Liver (tissue), 9 donors: Measurements from ENCODE around the gene FLT1. TPM values are rescaled to one million over a fixed set of nuclear protein-coding genes. Genes with fewer than 3 reads are reported as not detected.

Experiments
- DNase-seq: peaks from one replicate; pipeline ENCODE4 v3.0.0-alpha.2; 2017; ENCODE audit warnings: low spot score
- H3K27ac ChIP-seq, 2 donors: one replicate each; pipeline ENCODE4 v1.7.0; 2013; ENCODE audit warnings: inconsistent platforms in 2 of 2, low read length in 2 of 2, control low read depth in 1 of 2, low read depth in 1 of 2, mild to moderate bottlenecking in 1 of 2
- H3K27me3 ChIP-seq, 4 donors: one replicate each; pipeline versions ENCODE4 v1.6.1 to v1.7.0; 2013; ENCODE audit warnings: low read length in 3 of 4, inconsistent platforms in 1 of 4, mild to moderate bottlenecking in 1 of 4, moderate library complexity in 1 of 4; ENCODE audit not compliant: control insufficient read depth in 4 of 4, insufficient read depth in 4 of 4
- H3K36me3 ChIP-seq, 4 donors: one replicate each; pipeline versions ENCODE4 v1.6.1 to v1.7.0; 2013; ENCODE audit warnings: low read length in 3 of 4, mild to moderate bottlenecking in 3 of 4, low read depth in 1 of 4, moderate library complexity in 1 of 4; ENCODE audit not compliant: control insufficient read depth in 4 of 4, insufficient read depth in 3 of 4
- H3K4me1 ChIP-seq, 4 donors: one replicate each; pipeline versions ENCODE4 v1.6.1 to v1.7.0; 2013; ENCODE audit warnings: low read length in 3 of 4, mild to moderate bottlenecking in 3 of 4, moderate library complexity in 1 of 4; ENCODE audit not compliant: control insufficient read depth in 4 of 4, insufficient read depth in 4 of 4
- H3K4me3 ChIP-seq, 3 donors: one replicate each; pipeline versions ENCODE4 v1.6.1 to v1.7.0; 2013; ENCODE audit warnings: low read length in 3 of 3, control low read depth in 1 of 3, low read depth in 1 of 3, mild to moderate bottlenecking in 1 of 3
- H3K9ac ChIP-seq, 2 donors: one replicate each; pipeline ENCODE4 v1.7.0; 2013; ENCODE audit warnings: low read length in 2 of 2, mild to moderate bottlenecking in 2 of 2, moderate library complexity in 2 of 2, control low read depth in 1 of 2, low read depth in 1 of 2
- H3K9me3 ChIP-seq, 4 donors: one replicate each; pipeline versions ENCODE4 v1.6.1 to v1.7.0; 2013; ENCODE audit warnings: low read length in 3 of 4; ENCODE audit not compliant: control insufficient read depth in 4 of 4
- EGR1 ChIP-seq, 2 donors: IDR thresholded peaks; 2 replicates each; pipeline ENCODE4 v1.6.1; 2016 to 2018; ENCODE audit warnings: antibody characterized with exemption in 2 of 2, low read depth in 2 of 2
- FOXA1 ChIP-seq: IDR thresholded peaks from 2 replicates; pipeline ENCODE4 v1.6.1; 2016; ENCODE audit warnings: antibody characterized with exemption
- FOXA2 ChIP-seq: IDR thresholded peaks from 2 replicates; pipeline ENCODE4 v1.6.1; 2016; ENCODE audit warnings: antibody characterized with exemption
- GABPA ChIP-seq, 2 donors: IDR thresholded peaks in 1 of 2; conservative IDR thresholded peaks in 1 of 2; 2 replicates each; pipeline ENCODE4 v1.6.1; 2016; ENCODE audit warnings: antibody characterized with exemption in 2 of 2, mild to moderate bottlenecking in 1 of 2, moderate library complexity in 1 of 2
- HNF4A ChIP-seq, 2 donors: conservative IDR thresholded peaks; 2 replicates each; pipeline ENCODE4 v1.6.1; 2016; ENCODE audit warnings: antibody characterized with exemption in 2 of 2, mild to moderate bottlenecking in 2 of 2
- HNF4G ChIP-seq: IDR thresholded peaks from 2 replicates; pipeline ENCODE4 v1.6.1; 2016; ENCODE audit warnings: antibody characterized with exemption
- JUND ChIP-seq, 2 donors: IDR thresholded peaks; 2 replicates each; pipeline ENCODE4 v1.6.1; 2016; ENCODE audit warnings: antibody characterized with exemption in 2 of 2
- NR2F2 ChIP-seq: IDR thresholded peaks from 2 replicates; pipeline ENCODE4 v1.6.1; 2016; ENCODE audit warnings: antibody characterized with exemption
- RAD21 ChIP-seq, 2 donors: IDR thresholded peaks; 2 replicates each; pipeline ENCODE4 v1.6.1; 2016; ENCODE audit warnings: antibody characterized with exemption in 2 of 2, mild to moderate bottlenecking in 2 of 2
- RXRA ChIP-seq, 2 donors: IDR thresholded peaks; 2 replicates each; pipeline ENCODE4 v1.6.1; 2017 to 2018; ENCODE audit warnings: antibody characterized with exemption in 2 of 2, mild to moderate bottlenecking in 1 of 2
- SP1 ChIP-seq: IDR thresholded peaks from 2 replicates; pipeline ENCODE4 v1.6.1; 2018; ENCODE audit warnings: antibody characterized with exemption, mild to moderate bottlenecking
- TAF1 ChIP-seq: conservative IDR thresholded peaks from 2 replicates; pipeline ENCODE4 v1.6.1; 2016; ENCODE audit warnings: antibody characterized with exemption, mild to moderate bottlenecking
- YY1 ChIP-seq: IDR thresholded peaks from 2 replicates; pipeline ENCODE4 v1.6.1; 2016; ENCODE audit warnings: antibody characterized with exemption, mild to moderate bottlenecking
- WGBS: extraction: QIAGEN DNeasy Blood & Tissue Kit; methylation state at CpG from one replicate; pipeline ENCODE4 v1.1.7; 2013; 5-methylcytosine and 5-hydroxymethylcytosine counted together
- polyA plus RNA-seq, 2 donors: library from polyadenylated mRNA; stranded (reverse) in 1 of 2; unstranded in 1 of 2; fragments of 200-250 nt in 1 of 2; fragments of >200 nt in 1 of 2; fragmentation: Nextera tagmentation in 1 of 2; extraction: Ambion mirVana in 1 of 2; gene quantifications; one replicate each; pipeline versions ENCODE4 v1.2.1 to v1.2.3, GENCODE V29; 2013 to 2015
- total RNA-seq, 2 donors: library from RNA; depleted of rRNA; stranded (reverse); fragments of >200 nt; gene quantifications; one replicate each; pipeline ENCODE4 v1.2.3, GENCODE V29; 2014
- TF ChIP-seq, protein P1 (sequence below): fragments of 150-350 bp; IDR thresholded peaks from 2 replicates; pipeline ENCODE4 v1.5.1; 2017; ENCODE audit warnings: improper control_type of control experiment, low read depth, low read length; ENCODE audit not compliant: missing input control
- TF ChIP-seq, protein P2 (sequence below): IDR thresholded peaks from 2 replicates; pipeline ENCODE4 v1.6.1; 2016; ENCODE audit warnings: antibody characterized with exemption
- TF ChIP-seq, protein P3 (sequence below): IDR thresholded peaks from 2 replicates; pipeline ENCODE4 v1.6.1; 2016; ENCODE audit warnings: antibody characterized with exemption
- TF ChIP-seq, protein P4 (sequence below): IDR thresholded peaks from 2 replicates; pipeline ENCODE4 v1.6.1; 2016; ENCODE audit warnings: antibody characterized with exemption
- donor health status: healthy.
- donor health status: healthy.
- donor health status: healthy.
- donor health status: healthy.
- donor health status: healthy.

Gene FLT1
- total and polyA plus RNA-seq, 4 donors, result 4.1 to 19.7 (median 9.3) TPM

DNA sequence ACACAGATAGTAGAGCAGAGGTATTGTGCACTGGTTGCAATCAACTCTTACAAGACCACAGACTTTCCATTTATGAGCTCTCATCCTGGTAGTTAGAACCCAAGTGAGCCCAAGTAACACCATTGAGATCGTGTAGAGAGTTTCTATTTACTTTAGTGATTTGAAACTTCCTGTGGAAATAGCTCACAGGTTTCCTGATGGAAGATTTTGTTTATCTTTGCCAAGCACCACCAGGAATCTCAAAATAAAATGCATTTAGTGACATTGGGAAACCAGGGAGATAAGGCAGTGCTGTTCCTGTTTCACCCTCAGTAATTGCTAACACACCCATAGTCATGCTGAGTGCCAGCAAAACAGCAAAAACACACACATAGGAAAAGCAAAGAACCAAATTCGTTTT is 102.5 kb downstream of the FLT1 start:
- Histone ChIP-seq H3K27ac (no peak overlapping the region), H3K9ac (no peak overlapping the region), H3K4me3 (no peak overlapping the region), H3K27me3 (peaks cover 0 to 6% (median 0%) of the 10 kb centered on the region in 4 donors), H3K36me3 (no peaks in the 10 kb centered on the region), H3K9me3 (no peaks in the 10 kb centered on the region), H3K4me1 (no peaks in the 10 kb centered on the region)
- TF ChIP-seq HNF4G, result no peak
- TF ChIP-seq JUND (IDR thresholded peaks at IDR 0.05), result no peak
- TF ChIP-seq NR2F2, result peak; percentile 69
- 14% methylated on average over 2 of the region's 2 CpGs for WGBS
- no peak for DNase-seq

DNA sequence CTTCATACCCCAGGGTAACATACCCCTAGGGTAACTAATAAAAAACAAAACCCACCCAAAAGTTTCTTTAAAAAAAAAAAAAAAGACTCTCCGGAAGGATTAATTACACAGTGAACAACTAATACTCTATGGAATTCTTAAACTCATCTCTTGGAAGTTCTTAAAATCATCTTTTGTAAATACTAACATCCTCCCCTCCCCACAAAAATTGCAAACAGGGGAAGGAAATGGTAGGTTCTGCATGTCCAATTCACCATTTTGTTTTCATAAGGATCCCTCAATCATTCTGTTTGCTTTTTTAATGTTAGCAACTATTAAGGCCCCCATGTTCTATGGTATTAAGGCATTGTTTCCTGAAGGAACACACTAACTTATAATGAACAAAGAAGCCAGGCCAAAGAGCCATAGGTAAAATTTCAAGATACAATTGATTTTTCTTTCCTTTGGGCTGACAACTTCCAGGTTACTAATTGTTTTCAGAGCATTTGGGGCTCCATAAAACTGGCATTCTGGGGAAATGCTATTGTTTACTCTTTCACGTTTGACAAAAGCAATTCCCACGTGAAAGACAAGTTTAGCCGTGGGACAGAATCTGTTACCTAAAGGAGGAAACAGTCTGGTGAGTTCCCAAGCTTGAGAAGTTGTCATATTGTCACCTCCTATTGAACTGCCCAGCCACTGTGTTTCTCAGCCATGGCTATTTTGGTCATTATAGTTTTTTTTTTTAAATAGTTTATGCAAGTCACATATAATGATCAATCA is 107.0 kb downstream of the FLT1 start:
- WGBS, result 59% methylated on average over 4 of the region's 4 CpGs
- H3K4me3 ChIP-seq, result no peak overlapping the region
- no peak for TF ChIP-seq HNF4G
- no peak for TF ChIP-seq TAF1
- no peak for TF ChIP-seq FOXA1
- TF ChIP-seq JUND (IDR thresholded peaks at IDR 0.05), result no peak
- TF ChIP-seq FOXA2, result no peak
- TF ChIP-seq SP1, result no peak
- TF ChIP-seq NR2F2, result no peak
- TF ChIP-seq, protein P1, sequence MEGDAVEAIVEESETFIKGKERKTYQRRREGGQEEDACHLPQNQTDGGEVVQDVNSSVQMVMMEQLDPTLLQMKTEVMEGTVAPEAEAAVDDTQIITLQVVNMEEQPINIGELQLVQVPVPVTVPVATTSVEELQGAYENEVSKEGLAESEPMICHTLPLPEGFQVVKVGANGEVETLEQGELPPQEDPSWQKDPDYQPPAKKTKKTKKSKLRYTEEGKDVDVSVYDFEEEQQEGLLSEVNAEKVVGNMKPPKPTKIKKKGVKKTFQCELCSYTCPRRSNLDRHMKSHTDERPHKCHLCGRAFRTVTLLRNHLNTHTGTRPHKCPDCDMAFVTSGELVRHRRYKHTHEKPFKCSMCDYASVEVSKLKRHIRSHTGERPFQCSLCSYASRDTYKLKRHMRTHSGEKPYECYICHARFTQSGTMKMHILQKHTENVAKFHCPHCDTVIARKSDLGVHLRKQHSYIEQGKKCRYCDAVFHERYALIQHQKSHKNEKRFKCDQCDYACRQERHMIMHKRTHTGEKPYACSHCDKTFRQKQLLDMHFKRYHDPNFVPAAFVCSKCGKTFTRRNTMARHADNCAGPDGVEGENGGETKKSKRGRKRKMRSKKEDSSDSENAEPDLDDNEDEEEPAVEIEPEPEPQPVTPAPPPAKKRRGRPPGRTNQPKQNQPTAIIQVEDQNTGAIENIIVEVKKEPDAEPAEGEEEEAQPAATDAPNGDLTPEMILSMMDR, result no peak
- TF ChIP-seq YY1, result no peak
- no peak for TF ChIP-seq EGR1 (IDR thresholded peaks at IDR 0.05; ENCODE audit: low read depth in 2 of 2)
- TF ChIP-seq, protein P2, sequence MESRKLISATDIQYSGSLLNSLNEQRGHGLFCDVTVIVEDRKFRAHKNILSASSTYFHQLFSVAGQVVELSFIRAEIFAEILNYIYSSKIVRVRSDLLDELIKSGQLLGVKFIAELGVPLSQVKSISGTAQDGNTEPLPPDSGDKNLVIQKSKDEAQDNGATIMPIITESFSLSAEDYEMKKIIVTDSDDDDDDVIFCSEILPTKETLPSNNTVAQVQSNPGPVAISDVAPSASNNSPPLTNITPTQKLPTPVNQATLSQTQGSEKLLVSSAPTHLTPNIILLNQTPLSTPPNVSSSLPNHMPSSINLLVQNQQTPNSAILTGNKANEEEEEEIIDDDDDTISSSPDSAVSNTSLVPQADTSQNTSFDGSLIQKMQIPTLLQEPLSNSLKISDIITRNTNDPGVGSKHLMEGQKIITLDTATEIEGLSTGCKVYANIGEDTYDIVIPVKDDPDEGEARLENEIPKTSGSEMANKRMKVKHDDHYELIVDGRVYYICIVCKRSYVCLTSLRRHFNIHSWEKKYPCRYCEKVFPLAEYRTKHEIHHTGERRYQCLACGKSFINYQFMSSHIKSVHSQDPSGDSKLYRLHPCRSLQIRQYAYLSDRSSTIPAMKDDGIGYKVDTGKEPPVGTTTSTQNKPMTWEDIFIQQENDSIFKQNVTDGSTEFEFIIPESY, result no peak
- TF ChIP-seq RAD21 (IDR thresholded peaks at IDR 0.05), result no peak
- TF ChIP-seq, protein P3, sequence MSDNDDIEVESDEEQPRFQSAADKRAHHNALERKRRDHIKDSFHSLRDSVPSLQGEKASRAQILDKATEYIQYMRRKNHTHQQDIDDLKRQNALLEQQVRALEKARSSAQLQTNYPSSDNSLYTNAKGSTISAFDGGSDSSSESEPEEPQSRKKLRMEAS, result no peak
- no peak for TF ChIP-seq RXRA (IDR thresholded peaks at IDR 0.05)
- TF ChIP-seq, protein P4, sequence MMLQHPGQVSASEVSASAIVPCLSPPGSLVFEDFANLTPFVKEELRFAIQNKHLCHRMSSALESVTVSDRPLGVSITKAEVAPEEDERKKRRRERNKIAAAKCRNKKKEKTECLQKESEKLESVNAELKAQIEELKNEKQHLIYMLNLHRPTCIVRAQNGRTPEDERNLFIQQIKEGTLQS, result no peak
- TF ChIP-seq HNF4A (conservative IDR thresholded peaks at IDR 0.05), result no peak
- TF ChIP-seq GABPA (IDR thresholded peaks at IDR 0.05 in 1 of 2, conservative IDR thresholded peaks at IDR 0.05 in 1 of 2), result no peak
- H3K9me3 ChIP-seq, result no peaks in the 10 kb centered on the region
- no peaks in the 10 kb centered on the region for H3K36me3 ChIP-seq
- no peak overlapping the region for H3K27ac ChIP-seq
- H3K27me3 ChIP-seq, result peaks cover 0 to 3% (median 0%) of the 10 kb centered on the region in 4 donors
- H3K9ac ChIP-seq, result no peak overlapping the region
- no peaks in the 10 kb centered on the region for H3K4me1 ChIP-seq
- DNase-seq, result no peak
